Measurements from ENCODE around the gene PDLIM7. TPM values are rescaled to one million over a fixed set of nuclear protein-coding genes. Genes with fewer than 3 reads are reported as not detected.
A peak's percentile ranks its signal among the peaks of the same experiment; 100 is the strongest.

Gene PDLIM7
- polyA plus RNA-seq, 1 donor from 2014 or later = 21.0 TPM

GRCh38 chr5:177471610-177472356 lies 25.6 kb downstream of the PDLIM7 start:
- peaks cover 35% of the 10 kb centered on the region for H4K20me1 ChIP-seq (ENCODE audit: insufficient read depth)
- H3K9ac ChIP-seq (ENCODE audit: low read length) = peak overlapping the region; percentile 98
- H3K27me3 ChIP-seq (ENCODE audit: insufficient read depth, low read depth, low read length) = no peaks in the 10 kb centered on the region
- peaks cover 4% of the 10 kb centered on the region for H3F3A ChIP-seq (ENCODE audit: insufficient read depth, low read length, poor library complexity, severe bottlenecking)
- no peaks in the 10 kb centered on the region for H3K9me3 ChIP-seq (ENCODE audit: low read length)
- no peak overlapping the region for H2AFZ ChIP-seq (ENCODE audit: low read depth, low read length)
- no peaks in the 10 kb centered on the region for H3K36me3 ChIP-seq (ENCODE audit: insufficient read depth, low read length)
- TF ChIP-seq, protein P1, sequence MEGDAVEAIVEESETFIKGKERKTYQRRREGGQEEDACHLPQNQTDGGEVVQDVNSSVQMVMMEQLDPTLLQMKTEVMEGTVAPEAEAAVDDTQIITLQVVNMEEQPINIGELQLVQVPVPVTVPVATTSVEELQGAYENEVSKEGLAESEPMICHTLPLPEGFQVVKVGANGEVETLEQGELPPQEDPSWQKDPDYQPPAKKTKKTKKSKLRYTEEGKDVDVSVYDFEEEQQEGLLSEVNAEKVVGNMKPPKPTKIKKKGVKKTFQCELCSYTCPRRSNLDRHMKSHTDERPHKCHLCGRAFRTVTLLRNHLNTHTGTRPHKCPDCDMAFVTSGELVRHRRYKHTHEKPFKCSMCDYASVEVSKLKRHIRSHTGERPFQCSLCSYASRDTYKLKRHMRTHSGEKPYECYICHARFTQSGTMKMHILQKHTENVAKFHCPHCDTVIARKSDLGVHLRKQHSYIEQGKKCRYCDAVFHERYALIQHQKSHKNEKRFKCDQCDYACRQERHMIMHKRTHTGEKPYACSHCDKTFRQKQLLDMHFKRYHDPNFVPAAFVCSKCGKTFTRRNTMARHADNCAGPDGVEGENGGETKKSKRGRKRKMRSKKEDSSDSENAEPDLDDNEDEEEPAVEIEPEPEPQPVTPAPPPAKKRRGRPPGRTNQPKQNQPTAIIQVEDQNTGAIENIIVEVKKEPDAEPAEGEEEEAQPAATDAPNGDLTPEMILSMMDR (IDR thresholded peaks at IDR 0.05; ENCODE audit: poor library complexity, severe bottlenecking) = no peak
- TF ChIP-seq EP300 (conservative IDR thresholded peaks at IDR 0.05; ENCODE audit: poor library complexity, severe bottlenecking) (no peak), EZH2 (IDR thresholded peaks at IDR 0.05; ENCODE audit: borderline replicate concordance, insufficient read depth, low read length, poor library complexity, severe bottlenecking) (no peak), RAD21 (conservative IDR thresholded peaks at IDR 0.05) (no peak), SMC3 (conservative IDR thresholded peaks at IDR 0.05; ENCODE audit: poor library complexity) (no peak), MXI1 (conservative IDR thresholded peaks at IDR 0.05; ENCODE audit: poor library complexity, severe bottlenecking) (no peak), REST (IDR thresholded peaks at IDR 0.05; ENCODE audit: borderline replicate concordance) (no peak), POLR2AphosphoS5 (IDR thresholded peaks at IDR 0.05) (no peak), TAF1 (IDR thresholded peaks at IDR 0.05; ENCODE audit: low read depth) (no peak)
- no peaks in the 10 kb centered on the region for H3K9me2 ChIP-seq (ENCODE audit: insufficient read depth, low read length)
- peaks cover 55% of the 10 kb centered on the region for H3K79me2 ChIP-seq (replicated peaks; ENCODE audit: insufficient read depth, low read length)
- peak overlapping the region; percentile 92 for H3K27ac ChIP-seq (ENCODE audit: low read length)
- H3K4me3 ChIP-seq (ENCODE audit: low read length) = peak overlapping the region; percentile 98
- peak overlapping the region; percentile 93 for H3K4me2 ChIP-seq (ENCODE audit: low read length)

- no peak for TF ChIP-seq REST (IDR thresholded peaks at IDR 0.05; ENCODE audit: borderline replicate concordance)
- TF ChIP-seq RAD21 (conservative IDR thresholded peaks at IDR 0.05) = no peak
- no peak for TF ChIP-seq EP300 (conservative IDR thresholded peaks at IDR 0.05; ENCODE audit: poor library complexity, severe bottlenecking)
- TF ChIP-seq POLR2AphosphoS5 (IDR thresholded peaks at IDR 0.05) = no peak
- TF ChIP-seq, protein P1 (IDR thresholded peaks at IDR 0.05; ENCODE audit: poor library complexity, severe bottlenecking) = no peak
- TF ChIP-seq SMC3 (conservative IDR thresholded peaks at IDR 0.05; ENCODE audit: poor library complexity) = no peak
- no peak for TF ChIP-seq MXI1 (conservative IDR thresholded peaks at IDR 0.05; ENCODE audit: poor library complexity, severe bottlenecking)
- TF ChIP-seq TAF1 (IDR thresholded peaks at IDR 0.05; ENCODE audit: low read depth) = no peak
- Histone ChIP-seq H3K27me3 (ENCODE audit: insufficient read depth, low read depth, low read length) (no peaks in the 10 kb centered on the region), H3K36me3 (ENCODE audit: insufficient read depth, low read length) (peaks cover 7% of the 10 kb centered on the region), H3K9ac (ENCODE audit: low read length) (peak overlapping the region; percentile 98), H3F3A (ENCODE audit: insufficient read depth, low read length, poor library complexity, severe bottlenecking) (peaks cover 4% of the 10 kb centered on the region), H4K20me1 (ENCODE audit: insufficient read depth) (peaks cover 35% of the 10 kb centered on the region), H2AFZ (ENCODE audit: low read depth, low read length) (no peak overlapping the region), H3K4me3 (ENCODE audit: low read length) (peak overlapping the region; percentile 98), H3K4me2 (ENCODE audit: low read length) (peak overlapping the region; percentile 93), H3K9me3 (ENCODE audit: low read length) (no peaks in the 10 kb centered on the region), H3K27ac (ENCODE audit: low read length) (peak overlapping the region; percentile 92), H3K9me2 (ENCODE audit: insufficient read depth, low read length) (no peaks in the 10 kb centered on the region), H3K79me2 (replicated peaks; ENCODE audit: insufficient read depth, low read length) (peaks cover 63% of the 10 kb centered on the region)
Observed at GRCh38 chr5:177470759-177471536, 26.5 kb downstream of the PDLIM7 start.

Measured in neural cell (in vitro differentiated cells).